Astrocyte (in vitro differentiated cells and primary cell): ENCODE measurements around the gene LRRC17. TPM values are rescaled to one million over a fixed set of nuclear protein-coding genes. Genes with fewer than 3 reads are reported as not detected.

Source experiments
- DNase-seq: peaks from one replicate; pipeline ENCODE4 v3.0.0-alpha.2; 2010; ENCODE audit warnings: low read depth
- FAIRE-seq: peaks from 2 replicates; lab custom pipeline; 2011; peaks lifted over from hg19 to GRCh38; lab: Jason Lieb, UNC
- H2AFZ ChIP-seq: 2 replicates; pipeline ENCODE4 v1.6.0; 2012; ENCODE audit warnings: low read depth, low read length, inconsistent platforms
- H3K27ac ChIP-seq: 2 replicates; pipeline ENCODE4 v1.5.1; 2011; ENCODE audit warnings: low read depth, low read length, inconsistent platforms
- H3K27me3 ChIP-seq: 2 replicates; pipeline ENCODE4 v1.6.0; 2011; ENCODE audit warnings: low read length, inconsistent platforms; ENCODE audit not compliant: insufficient read depth
- H3K36me3 ChIP-seq: 2 replicates; pipeline ENCODE4 v1.5.1; 2011; ENCODE audit warnings: low read length, inconsistent platforms; ENCODE audit not compliant: insufficient read depth
- H3K4me1 ChIP-seq: 2 replicates; pipeline ENCODE4 v1.5.1; 2011; ENCODE audit warnings: low read length, inconsistent platforms; ENCODE audit not compliant: insufficient read depth
- H3K4me2 ChIP-seq: 2 replicates; pipeline ENCODE4 v1.6.0; 2012; ENCODE audit warnings: low read length, inconsistent platforms
- H3K4me3 ChIP-seq: 2 replicates; pipeline ENCODE4 v1.5.1; 2011; ENCODE audit warnings: low read depth, mild to moderate bottlenecking, low read length, inconsistent platforms; ENCODE audit not compliant: insufficient read depth
- H3K79me2 ChIP-seq: 2 replicates; pipeline ENCODE4 v1.6.0; 2012; ENCODE audit warnings: mild to moderate bottlenecking, low read length, inconsistent platforms; ENCODE audit not compliant: insufficient read depth
- H3K9ac ChIP-seq: 2 replicates; pipeline ENCODE4 v1.6.0; 2012; ENCODE audit warnings: mild to moderate bottlenecking, low read length, inconsistent platforms
- H3K9me3 ChIP-seq: 2 replicates; pipeline ENCODE4 v1.5.1; 2012; ENCODE audit warnings: low read depth, mild to moderate bottlenecking, low read length, inconsistent platforms; ENCODE audit not compliant: insufficient read depth
- H4K20me1 ChIP-seq: 2 replicates; pipeline ENCODE4 v1.6.0; 2012; ENCODE audit warnings: low read length, inconsistent platforms; ENCODE audit not compliant: insufficient read depth
- H3K27ac Mint-ChIP-seq: one replicate; pipeline ENCODE4 v1.8.0; 2021; ENCODE audit warnings: mild to moderate bottlenecking, mixed read lengths; ENCODE audit not compliant: unreplicated experiment
- H3K27me3 Mint-ChIP-seq: one replicate; pipeline ENCODE4 v1.8.0; 2021; ENCODE audit warnings: low read depth, mixed read lengths; ENCODE audit not compliant: unreplicated experiment
- H3K36me3 Mint-ChIP-seq: one replicate; pipeline ENCODE4 v1.8.0; 2021; ENCODE audit warnings: low read depth, mixed read lengths; ENCODE audit not compliant: unreplicated experiment
- H3K4me1 Mint-ChIP-seq: one replicate; pipeline ENCODE4 v1.8.0; 2021; ENCODE audit warnings: low read depth, mixed read lengths; ENCODE audit not compliant: unreplicated experiment
- H3K4me3 Mint-ChIP-seq: one replicate; pipeline ENCODE4 v1.8.0; 2021; ENCODE audit warnings: mild to moderate bottlenecking, moderate library complexity, mixed read lengths; ENCODE audit not compliant: unreplicated experiment
- H3K9me3 Mint-ChIP-seq: one replicate; pipeline ENCODE4 v1.8.0; 2021; ENCODE audit warnings: mild to moderate bottlenecking, mixed read lengths; ENCODE audit not compliant: unreplicated experiment
- EZH2 ChIP-seq: IDR thresholded peaks from 2 replicates; pipeline ENCODE4 v1.6.1; 2012; ENCODE audit warnings: mild to moderate bottlenecking, low read length, inconsistent platforms; ENCODE audit not compliant: insufficient read depth
- total RNA-seq: library from RNA; stranded (reverse); gene quantifications from 2 replicates; pipeline ENCODE4 v1.2.1, GENCODE V29; 2021
- TF ChIP-seq, protein P1 (sequence below): IDR thresholded peaks from 2 replicates; pipeline ENCODE4 v1.5.1; 2011; ENCODE audit warnings: low read depth, mild to moderate bottlenecking, inconsistent platforms, low read length, moderate library complexity; ENCODE audit not compliant: insufficient read depth

Gene LRRC17
- total RNA-seq, 1 donor from 2014 or later, result 63.4 TPM

GRCh38 chr7:102925976-102926782 is 13.4 kb downstream of the LRRC17 start:
- FAIRE-seq, result no peak
- peaks cover 4% of the 10 kb centered on the region for H3K36me3 Mint-ChIP-seq
- no peaks in the 10 kb centered on the region for H3K9me3 Mint-ChIP-seq
- H3K27ac ChIP-seq, result peak overlapping the region; percentile 38
- no peak overlapping the region for H3K4me3 Mint-ChIP-seq
- no peaks in the 10 kb centered on the region for H3K27me3 ChIP-seq
- peak overlapping the region; percentile 11 for H3K9ac ChIP-seq
- TF ChIP-seq EZH2, result no peak
- TF ChIP-seq, protein P1, sequence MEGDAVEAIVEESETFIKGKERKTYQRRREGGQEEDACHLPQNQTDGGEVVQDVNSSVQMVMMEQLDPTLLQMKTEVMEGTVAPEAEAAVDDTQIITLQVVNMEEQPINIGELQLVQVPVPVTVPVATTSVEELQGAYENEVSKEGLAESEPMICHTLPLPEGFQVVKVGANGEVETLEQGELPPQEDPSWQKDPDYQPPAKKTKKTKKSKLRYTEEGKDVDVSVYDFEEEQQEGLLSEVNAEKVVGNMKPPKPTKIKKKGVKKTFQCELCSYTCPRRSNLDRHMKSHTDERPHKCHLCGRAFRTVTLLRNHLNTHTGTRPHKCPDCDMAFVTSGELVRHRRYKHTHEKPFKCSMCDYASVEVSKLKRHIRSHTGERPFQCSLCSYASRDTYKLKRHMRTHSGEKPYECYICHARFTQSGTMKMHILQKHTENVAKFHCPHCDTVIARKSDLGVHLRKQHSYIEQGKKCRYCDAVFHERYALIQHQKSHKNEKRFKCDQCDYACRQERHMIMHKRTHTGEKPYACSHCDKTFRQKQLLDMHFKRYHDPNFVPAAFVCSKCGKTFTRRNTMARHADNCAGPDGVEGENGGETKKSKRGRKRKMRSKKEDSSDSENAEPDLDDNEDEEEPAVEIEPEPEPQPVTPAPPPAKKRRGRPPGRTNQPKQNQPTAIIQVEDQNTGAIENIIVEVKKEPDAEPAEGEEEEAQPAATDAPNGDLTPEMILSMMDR, result no peak
- H3K9me3 ChIP-seq, result no peaks in the 10 kb centered on the region
- no peaks in the 10 kb centered on the region for H3K27me3 Mint-ChIP-seq
- peaks cover 9% of the 10 kb centered on the region for H3K36me3 ChIP-seq
- peaks cover 22% of the 10 kb centered on the region for H3K4me1 Mint-ChIP-seq
- H3K4me2 ChIP-seq, result peak overlapping the region; percentile 36
- peaks cover 21% of the 10 kb centered on the region for H3K4me1 ChIP-seq
- DNase-seq, result peak; percentile 68
- no peak overlapping the region for H3K4me3 ChIP-seq
- peaks cover 16% of the 10 kb centered on the region for H4K20me1 ChIP-seq
- no peak overlapping the region for H2AFZ ChIP-seq
- peak overlapping the region; percentile 53 for H3K27ac Mint-ChIP-seq
- peaks cover 74% of the 10 kb centered on the region for H3K79me2 ChIP-seq

DNA sequence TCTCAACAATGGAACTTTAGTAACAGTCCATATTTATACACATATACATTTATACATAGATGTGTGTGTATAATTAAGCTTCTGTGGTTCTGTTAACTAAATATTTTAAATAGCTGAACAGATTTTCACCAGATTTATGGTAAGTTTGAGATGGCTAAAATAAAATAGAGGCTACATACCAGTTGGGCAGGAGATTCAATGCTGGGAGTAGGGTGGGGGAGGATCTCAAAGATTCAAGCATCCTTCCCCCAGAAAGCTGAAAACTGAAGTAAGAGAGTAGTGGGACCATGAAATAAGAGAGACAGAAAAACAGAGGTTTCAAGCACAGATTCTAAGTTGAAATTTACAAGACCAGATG is 14.0 kb downstream of the LRRC17 start:
- Histone ChIP-seq H3K9ac (peak overlapping the region; percentile 8), H2AFZ (no peak overlapping the region), H3K79me2 (peaks cover 75% of the 10 kb centered on the region), H4K20me1 (peaks cover 17% of the 10 kb centered on the region), H3K4me1 (peaks cover 21% of the 10 kb centered on the region), H3K36me3 (peaks cover 9% of the 10 kb centered on the region), H3K27ac (peak overlapping the region; percentile 38), H3K9me3 (no peaks in the 10 kb centered on the region), H3K4me3 (no peak overlapping the region), H3K4me2 (peak overlapping the region; percentile 52), H3K27me3 (no peaks in the 10 kb centered on the region)
- H3K27ac Mint-ChIP-seq, result peak overlapping the region; percentile 13
- FAIRE-seq (no peak), DNase-seq (no peak)
- no peak overlapping the region for H3K4me3 Mint-ChIP-seq
- H3K4me1 Mint-ChIP-seq, result peaks cover 22% of the 10 kb centered on the region
- H3K9me3 Mint-ChIP-seq, result no peaks in the 10 kb centered on the region
- no peaks in the 10 kb centered on the region for H3K27me3 Mint-ChIP-seq
- TF ChIP-seq EZH2, result no peak
- TF ChIP-seq, protein P1, result no peak
- peaks cover 4% of the 10 kb centered on the region for H3K36me3 Mint-ChIP-seq
